ENCODE measurements around the gene ISX. TPM values are rescaled to one million over a fixed set of nuclear protein-coding genes. Genes with fewer than 3 reads are reported as not detected.

Gene ISX
- total and polyA plus RNA-seq, 2 of the 13 experiments (the other 11 are each of a cell fraction or from before 2014, with no cell fraction given), result 1.4 to 1.8 TPM

- intact Hi-C loops (cut with micrococcal nuclease; ENCODE audit: unreplicated experiment), result no loop called here
- ChIA-PET POLR2A (no interaction called here), CTCF (ENCODE audit: low intra/inter-chr PET ratio, low total read pairs) (no interaction called here)
- Histone ChIP-seq H3K27me3 (ENCODE audit: control insufficient read depth in 1 of 2, insufficient read depth in 2 of 2, low read length in 2 of 2) (no peaks in the 10 kb centered on the region), H4K20me1 (ENCODE audit: insufficient read depth, low read length) (no peaks in the 10 kb centered on the region), H3K9ac (ENCODE audit: insufficient read depth, low read depth, low read length) (peak overlapping the region; percentile 53; the same call in 1 of the 2 replicates), H3K27ac (ENCODE audit: extremely low read length, insufficient read depth, low read length) (no peak overlapping the region), H3K9me3 (ENCODE audit: low read length) (no peaks in the 10 kb centered on the region), H3K4me1 (ENCODE audit: insufficient read depth, low read length) (peaks cover 70% of the 10 kb centered on the region), H3K4me3 (replicated peaks in 1 of 3; ENCODE audit: insufficient read depth in 1 of 3, low read depth in 2 of 3, low read length in 3 of 3) (peak overlapping the region; percentile 26 to 64 (median 38); a peak in 4 of 6 replicates), H2AFZ (ENCODE audit: low read length) (no peak overlapping the region), H3K79me2 (ENCODE audit: insufficient read depth, low read length) (no peaks in the 10 kb centered on the region), H3K36me3 (replicated peaks in 1 of 2; ENCODE audit: control insufficient read depth in 1 of 2, insufficient read depth in 2 of 2, low read length in 2 of 2) (no peaks in the 10 kb centered on the region), H3K4me2 (ENCODE audit: low read depth, low read length) (peak overlapping the region; percentile 73)
- BruUV-seq (replicated peaks), result no TSS peak
- TF ChIP-seq MED13 (CRISPR knock-in tag; IDR thresholded peaks at IDR 0.05) (no peak), KLF12 (CRISPR knock-in tag; IDR thresholded peaks at IDR 0.05; ENCODE audit: borderline replicate concordance) (no peak), IRF1 (CRISPR knock-in tag; IDR thresholded peaks at IDR 0.05; ENCODE audit: low read depth) (no peak), ZNF883 (CRISPR knock-in tag; IDR thresholded peaks at IDR 0.05; ENCODE audit: not compliant biosample characterization) (no peak), ZNF3 (CRISPR knock-in tag; IDR thresholded peaks at IDR 0.05) (no peak)
- TF ChIP-seq, protein P1, sequence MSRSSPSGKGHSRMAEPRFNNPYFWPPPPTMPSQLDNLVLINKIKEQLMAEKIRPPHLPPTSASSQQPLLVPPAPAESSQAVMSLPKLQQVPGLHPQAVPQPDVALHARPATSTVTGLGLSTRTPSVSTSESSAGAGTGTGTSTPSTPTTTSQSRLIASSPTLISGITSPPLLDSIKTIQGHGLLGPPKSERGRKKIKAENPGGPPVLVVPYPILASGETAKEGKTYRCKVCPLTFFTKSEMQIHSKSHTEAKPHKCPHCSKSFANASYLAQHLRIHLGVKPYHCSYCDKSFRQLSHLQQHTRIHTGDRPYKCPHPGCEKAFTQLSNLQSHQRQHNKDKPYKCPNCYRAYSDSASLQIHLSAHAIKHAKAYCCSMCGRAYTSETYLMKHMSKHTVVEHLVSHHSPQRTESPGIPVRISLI (CRISPR knock-in tag; IDR thresholded peaks at IDR 0.05; ENCODE audit: borderline replicate concordance), result no peak
- FAIRE-seq, result no peak
- no peak for ATAC-seq
- in situ Hi-C loops (cut with HindIII; ENCODE audit: extremely low pct_ligation_motif_present, low pct_unique_long_range_greater_than_20kb), result no loop called here
- DNase-seq (ENCODE audit: low spot score), result no peak
- WGBS (ENCODE audit: low lambda C conversion rate), result 66% methylated on average over 7 of the region's 7 CpGs
Measured at GRCh38 chr22:35066768-35067167, 810 bp downstream of the ISX start.

- H2AFZ ChIP-seq (ENCODE audit: low read length), result no peak overlapping the region
- 80% methylated on average over 1 of the region's 1 CpG for WGBS (ENCODE audit: low lambda C conversion rate)
- in situ Hi-C loops (cut with HindIII; ENCODE audit: extremely low pct_ligation_motif_present, low pct_unique_long_range_greater_than_20kb), result no loop called here
- no peak overlapping the region for H3K27ac ChIP-seq (ENCODE audit: extremely low read length, insufficient read depth, low read length)
- no peak for FAIRE-seq
- POLR2A ChIA-PET, result no interaction called here
- peaks cover 61% of the 10 kb centered on the region for H3K4me1 ChIP-seq (ENCODE audit: insufficient read depth, low read length)
- H3K4me3 ChIP-seq (replicated peaks in 1 of 3; ENCODE audit: insufficient read depth in 1 of 3, low read depth in 2 of 3, low read length in 3 of 3), result no peak overlapping the region
- H3K4me2 ChIP-seq (ENCODE audit: low read depth, low read length), result peak overlapping the region; percentile 26; the same call in 1 of the 2 replicates
- no peaks in the 10 kb centered on the region for H3K36me3 ChIP-seq (replicated peaks in 1 of 2; ENCODE audit: control insufficient read depth in 1 of 2, insufficient read depth in 2 of 2, low read length in 2 of 2)
- intact Hi-C loops (cut with micrococcal nuclease; ENCODE audit: unreplicated experiment), result no loop called here
- H4K20me1 ChIP-seq (ENCODE audit: insufficient read depth, low read length), result no peaks in the 10 kb centered on the region
- H3K79me2 ChIP-seq (ENCODE audit: insufficient read depth, low read length), result no peaks in the 10 kb centered on the region
- CTCF ChIA-PET (ENCODE audit: low intra/inter-chr PET ratio, low total read pairs), result no interaction called here
- no TSS peak for BruUV-seq (replicated peaks)
- no peak for ATAC-seq
- no peak overlapping the region for H3K9ac ChIP-seq (ENCODE audit: insufficient read depth, low read depth, low read length)
- no peaks in the 10 kb centered on the region for H3K27me3 ChIP-seq (ENCODE audit: control insufficient read depth in 1 of 2, insufficient read depth in 2 of 2, low read length in 2 of 2)
- no peaks in the 10 kb centered on the region for H3K9me3 ChIP-seq (ENCODE audit: low read length)
- DNase-seq (ENCODE audit: low spot score), result no peak
- TF ChIP-seq ZNF552 (CRISPR knock-in tag; IDR thresholded peaks at IDR 0.05; ENCODE audit: borderline replicate concordance) (no peak), ARID2 (CRISPR knock-in tag; IDR thresholded peaks at IDR 0.05; ENCODE audit: borderline replicate concordance) (no peak), SAP130 (CRISPR knock-in tag; IDR thresholded peaks at IDR 0.05; ENCODE audit: low read depth) (no peak), ZBTB14 (CRISPR knock-in tag; IDR thresholded peaks at IDR 0.05) (no peak), ZNF383 (CRISPR knock-in tag; IDR thresholded peaks at IDR 0.05; ENCODE audit: borderline replicate concordance) (no peak)
- TF ChIP-seq, protein P2, sequence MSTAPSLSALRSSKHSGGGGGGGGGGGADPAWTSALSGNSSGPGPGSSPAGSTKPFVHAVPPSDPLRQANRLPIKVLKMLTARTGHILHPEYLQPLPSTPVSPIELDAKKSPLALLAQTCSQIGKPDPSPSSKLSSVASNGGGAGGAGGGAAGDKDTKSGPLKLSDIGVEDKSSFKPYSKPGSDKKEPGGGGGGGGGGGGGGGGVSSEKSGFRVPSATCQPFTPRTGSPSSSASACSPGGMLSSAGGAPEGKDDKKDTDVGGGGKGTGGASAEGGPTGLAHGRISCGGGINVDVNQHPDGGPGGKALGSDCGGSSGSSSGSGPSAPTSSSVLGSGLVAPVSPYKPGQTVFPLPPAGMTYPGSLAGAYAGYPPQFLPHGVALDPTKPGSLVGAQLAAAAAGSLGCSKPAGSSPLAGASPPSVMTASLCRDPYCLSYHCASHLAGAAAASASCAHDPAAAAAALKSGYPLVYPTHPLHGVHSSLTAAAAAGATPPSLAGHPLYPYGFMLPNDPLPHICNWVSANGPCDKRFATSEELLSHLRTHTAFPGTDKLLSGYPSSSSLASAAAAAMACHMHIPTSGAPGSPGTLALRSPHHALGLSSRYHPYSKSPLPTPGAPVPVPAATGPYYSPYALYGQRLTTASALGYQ (CRISPR knock-in tag; IDR thresholded peaks at IDR 0.05), result no peak
Measured at GRCh38 chr22:35069541-35069940, 3.6 kb downstream of the ISX start.
